ENCODE data around the gene PORCN. TPM values are rescaled to one million over a fixed set of nuclear protein-coding genes. Genes with fewer than 3 reads are reported as not detected.
A peak's percentile ranks its signal among the peaks of the same experiment; 100 is the strongest.

Gene PORCN
- total and polyA plus RNA-seq, 9 of the 15 experiments (the other 6 are each of a cell fraction or from before 2014, with no cell fraction given): 0.34 to 5.1 (median 2.8) TPM

DNA sequence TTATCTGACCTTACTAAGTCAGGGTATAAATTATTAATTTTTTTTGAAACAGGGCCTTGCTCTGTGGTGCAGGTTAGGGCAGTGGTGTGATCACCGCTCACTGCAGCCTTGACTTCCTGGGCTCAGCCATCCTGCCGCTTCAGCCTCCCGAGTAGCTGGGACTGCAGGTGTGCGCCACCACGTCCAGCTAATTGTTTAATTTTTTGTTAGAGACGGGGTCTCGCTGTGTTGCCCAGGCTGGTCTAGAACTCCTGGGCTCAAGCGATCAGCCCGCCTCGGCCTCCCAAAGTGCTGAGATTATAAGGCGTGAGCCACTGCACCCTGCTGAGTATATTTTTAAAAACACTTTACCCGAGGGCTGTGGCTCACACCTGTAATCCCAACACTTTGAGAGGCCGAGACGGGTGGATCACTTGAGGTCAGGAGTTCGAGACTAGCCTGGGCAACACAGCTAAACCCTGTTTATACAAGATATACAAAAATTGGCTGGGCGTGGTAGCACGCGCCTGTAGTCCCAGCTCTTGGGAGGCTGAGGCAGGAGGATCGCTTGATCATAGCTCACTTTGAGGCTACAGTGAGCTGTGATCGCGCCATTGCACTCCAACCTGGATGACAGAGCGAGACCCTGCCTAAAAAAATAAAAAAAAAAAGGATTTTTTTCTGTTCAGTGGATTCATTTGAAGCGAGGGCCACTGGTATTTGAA, 30.0 kb downstream of the PORCN start:
- H3K9ac ChIP-seq (ENCODE audit: insufficient read depth in 1 of 2, low read depth in 2 of 2, low read length in 2 of 2): peak overlapping the region; percentile 18 to 58; a peak in 3 of 4 replicates
- in situ Hi-C loops (cut with MboI): no loop called here
- no peak for ATAC-seq
- TF ChIP-seq SMARCE1 (IDR thresholded peaks at IDR 0.05) (0 out of 2 replicates have a peak, but pooled peaks have one; percentile 24), ELK1 (CRISPR knock-in tag; IDR thresholded peaks at IDR 0.05) (no peak), TAF9B (IDR thresholded peaks at IDR 0.05; ENCODE audit: partially characterized antibody) (peak; percentile 30), NFRKB (IDR thresholded peaks at IDR 0.05; ENCODE audit: low read depth) (no peak), ZBTB49 (CRISPR knock-in tag; IDR thresholded peaks at IDR 0.05; ENCODE audit: borderline replicate concordance) (no peak), PCBP2 (IDR thresholded peaks at IDR 0.05; ENCODE audit: low read depth, low read length, poor library complexity, severe bottlenecking) (no peak), JUN (IDR thresholded peaks at IDR 0.05; ENCODE audit: borderline replicate concordance, low read depth, low read length) (no peak), JUN (CRISPR knock-in tag; IDR thresholded peaks at IDR 0.05; ENCODE audit: borderline replicate concordance) (0 out of 2 replicates have a peak, but pooled peaks have one; percentile 54)
- TF ChIP-seq, protein P1, sequence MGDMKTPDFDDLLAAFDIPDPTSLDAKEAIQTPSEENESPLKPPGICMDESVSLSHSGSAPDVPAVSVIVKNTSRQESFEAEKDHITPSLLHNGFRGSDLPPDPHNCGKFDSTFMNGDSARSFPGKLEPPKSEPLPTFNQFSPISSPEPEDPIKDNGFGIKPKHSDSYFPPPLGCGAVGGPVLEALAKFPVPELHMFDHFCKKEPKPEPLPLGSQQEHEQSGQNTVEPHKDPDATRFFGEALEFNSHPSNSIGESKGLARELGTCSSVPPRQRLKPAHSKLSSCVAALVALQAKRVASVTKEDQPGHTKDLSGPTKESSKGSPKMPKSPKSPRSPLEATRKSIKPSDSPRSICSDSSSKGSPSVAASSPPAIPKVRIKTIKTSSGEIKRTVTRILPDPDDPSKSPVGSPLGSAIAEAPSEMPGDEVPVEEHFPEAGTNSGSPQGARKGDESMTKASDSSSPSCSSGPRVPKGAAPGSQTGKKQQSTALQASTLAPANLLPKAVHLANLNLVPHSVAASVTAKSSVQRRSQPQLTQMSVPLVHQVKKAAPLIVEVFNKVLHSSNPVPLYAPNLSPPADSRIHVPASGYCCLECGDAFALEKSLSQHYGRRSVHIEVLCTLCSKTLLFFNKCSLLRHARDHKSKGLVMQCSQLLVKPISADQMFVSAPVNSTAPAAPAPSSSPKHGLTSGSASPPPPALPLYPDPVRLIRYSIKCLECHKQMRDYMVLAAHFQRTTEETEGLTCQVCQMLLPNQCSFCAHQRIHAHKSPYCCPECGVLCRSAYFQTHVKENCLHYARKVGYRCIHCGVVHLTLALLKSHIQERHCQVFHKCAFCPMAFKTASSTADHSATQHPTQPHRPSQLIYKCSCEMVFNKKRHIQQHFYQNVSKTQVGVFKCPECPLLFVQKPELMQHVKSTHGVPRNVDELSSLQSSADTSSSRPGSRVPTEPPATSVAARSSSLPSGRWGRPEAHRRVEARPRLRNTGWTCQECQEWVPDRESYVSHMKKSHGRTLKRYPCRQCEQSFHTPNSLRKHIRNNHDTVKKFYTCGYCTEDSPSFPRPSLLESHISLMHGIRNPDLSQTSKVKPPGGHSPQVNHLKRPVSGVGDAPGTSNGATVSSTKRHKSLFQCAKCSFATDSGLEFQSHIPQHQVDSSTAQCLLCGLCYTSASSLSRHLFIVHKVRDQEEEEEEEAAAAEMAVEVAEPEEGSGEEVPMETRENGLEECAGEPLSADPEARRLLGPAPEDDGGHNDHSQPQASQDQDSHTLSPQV (IDR thresholded peaks at IDR 0.05): peak; percentile 56; the same call in 1 of the 2 replicates

More for the DNA sequence above, 30.0 kb downstream of the PORCN start:
- 56% methylated on average over 21 of the region's 23 CpGs for WGBS (ENCODE audit: insufficient coverage, low coverage, missing lambda C conversion rate)
- no peak for FAIRE-seq
- BruUV-seq (replicated peaks): no TSS peak
- Histone ChIP-seq H3K9me3 (replicated peaks; ENCODE audit: control insufficient read depth, insufficient read depth, low read depth, low read length) (no peaks in the 10 kb centered on the region), H2AFZ (ENCODE audit: low read depth, low read length) (peak overlapping the region; percentile 96), H3K79me2 (ENCODE audit: control insufficient read depth, insufficient read depth, low read length) (peaks cover 17% of the 10 kb centered on the region), H3K4me2 (ENCODE audit: insufficient read depth, low read length) (peak overlapping the region; percentile 35; the same call in 1 of the 2 replicates), H3K4me1 (replicated peaks in 1 of 2; ENCODE audit: control insufficient read depth in 2 of 2, insufficient read depth in 2 of 2, low read length in 2 of 2) (peaks cover 9 to 19% of the 10 kb centered on the region in 2 experiments; a peak in 4 of 5 replicates), H4K20me1 (replicated peaks; ENCODE audit: control insufficient read depth, insufficient read depth, low read length) (no peaks in the 10 kb centered on the region), H3K9me1 (ENCODE audit: control insufficient read depth, insufficient read depth, low read length) (no peaks in the 10 kb centered on the region), H3K36me3 (ENCODE audit: control insufficient read depth, insufficient read depth, low read length) (peaks cover 12% of the 10 kb centered on the region; the same call in 2 of the 3 replicates), H3K4me3 (peak overlapping the region; percentile 66; the same call in 1 of the 2 replicates), H3K27ac (ENCODE audit: extremely low read depth, low read depth, low read length) (peak overlapping the region; percentile 94), H3K27me3 (ENCODE audit: control insufficient read depth in 2 of 2, insufficient read depth in 2 of 2, low read length in 2 of 2) (no peaks in the 10 kb centered on the region)
- CTCF ChIA-PET (ENCODE audit: low intra/inter-chr PET ratio): no interaction called here
- intact Hi-C loops (cut with micrococcal nuclease): no loop called here
- DNase-seq (ENCODE audit: extremely low read depth in 1 of 4, low spot score in 3 of 4): no peak
- POLR2A ChIA-PET: interaction anchor here (1.3 to 2.3 kb wide), 5 partner anchors 8 to 53 kb away, joined by 6 to 12 read pairs (median 10); partner anchors contain the start of genes EBP and RBM3
